Neutrophil (primary cell): ENCODE results near the gene ANXA6.

Experiments used
- H3K27ac ChIP-seq: fragments of 200-600 bp; sonication (generic); 2 replicates; pipeline ENCODE4 v1.5.1; 2016; ENCODE audit warnings: mild to moderate bottlenecking, moderate library complexity
- H3K27me3 ChIP-seq: fragments of 200-600 bp; sonication (generic); 2 replicates; pipeline ENCODE4 v1.6.0; 2016; ENCODE audit warnings: mild to moderate bottlenecking
- H3K36me3 ChIP-seq: fragments of 200-600 bp; sonication (generic); 2 replicates; pipeline ENCODE4 v1.5.1; 2017
- H3K4me1 ChIP-seq, 2 experiments: fragments of 200-600 bp in 1 of 2; sonication (generic) in 1 of 2; 1 replicate in 1 of 2; 2 replicates in 1 of 2; pipeline versions ENCODE4 v1.5.1 to v1.6.1; 2013 to 2016; ENCODE audit warnings: low read depth in 1 of 2, low read length in 1 of 2, mild to moderate bottlenecking in 1 of 2, moderate library complexity in 1 of 2; ENCODE audit not compliant: control insufficient read depth in 1 of 2, insufficient read depth in 1 of 2
- H3K4me3 ChIP-seq, 2 experiments: fragments of 200-600 bp in 1 of 2; sonication (generic) in 1 of 2; 1 replicate in 1 of 2; 2 replicates in 1 of 2; pipeline ENCODE4 v1.5.1; 2013 to 2016; ENCODE audit warnings: low read depth in 1 of 2, low read length in 1 of 2, mild to moderate bottlenecking in 1 of 2, moderate library complexity in 1 of 2
- H3K9me3 ChIP-seq: fragments of 200-600 bp; sonication (generic); 2 replicates; pipeline ENCODE4 v1.5.1; 2016
- CTCF ChIP-seq: fragments of 200-600 bp; sonication (generic); IDR thresholded peaks from 2 replicates; pipeline ENCODE4 v1.5.1; 2016; ENCODE audit warnings: antibody characterized with exemption

ANXA6 gene

GRCh38 chr5:151115272-151115905, 42.2 kb downstream of the ANXA6 start:
- TF ChIP-seq CTCF, result peak; percentile 97
- Histone ChIP-seq H3K4me1 (peaks cover 5 to 16% of the 10 kb centered on the region in 2 experiments), H3K27ac (peak overlapping the region; percentile 55), H3K9me3 (no peaks in the 10 kb centered on the region), H3K27me3 (no peaks in the 10 kb centered on the region), H3K36me3 (peaks cover 54% of the 10 kb centered on the region), H3K4me3 (no peak overlapping the region)

GRCh38 chr5:151113651-151114050, 43.9 kb downstream of the ANXA6 start:
- Histone ChIP-seq H3K4me3 (no peak overlapping the region), H3K4me1 (peaks cover 5 to 16% of the 10 kb centered on the region in 2 experiments), H3K9me3 (no peaks in the 10 kb centered on the region), H3K27ac (peak overlapping the region; percentile 19), H3K27me3 (no peaks in the 10 kb centered on the region), H3K36me3 (peaks cover 53% of the 10 kb centered on the region)
- no peak for TF ChIP-seq CTCF

- Histone ChIP-seq H3K36me3 (peaks cover 53% of the 10 kb centered on the region), H3K9me3 (no peaks in the 10 kb centered on the region), H3K27ac (no peak overlapping the region), H3K4me1 (peaks cover 5 to 16% of the 10 kb centered on the region in 2 experiments), H3K27me3 (no peaks in the 10 kb centered on the region), H3K4me3 (no peak overlapping the region)
- no peak for TF ChIP-seq CTCF
These were observed 46.6 kb downstream of the ANXA6 start for GRCh38 chr5:151110992-151111391.

GRCh38 chr5:151110122-151110681, 47.4 kb downstream of the ANXA6 start:
- no peaks in the 10 kb centered on the region for H3K27me3 ChIP-seq
- H3K36me3 ChIP-seq, result peaks cover 56% of the 10 kb centered on the region
- no peak overlapping the region for H3K4me3 ChIP-seq
- H3K9me3 ChIP-seq, result no peaks in the 10 kb centered on the region
- H3K27ac ChIP-seq, result no peak overlapping the region
- TF ChIP-seq CTCF, result no peak
- H3K4me1 ChIP-seq, result peaks cover 4 to 12% of the 10 kb centered on the region in 2 experiments

GRCh38 chr5:151108566-151108965, 49.0 kb downstream of the ANXA6 start:
- Histone ChIP-seq H3K9me3 (no peaks in the 10 kb centered on the region), H3K27ac (no peak overlapping the region), H3K4me1 (peaks cover 0 to 5% of the 10 kb centered on the region in 2 experiments), H3K4me3 (no peak overlapping the region), H3K36me3 (peaks cover 68% of the 10 kb centered on the region), H3K27me3 (no peaks in the 10 kb centered on the region)
- no peak for TF ChIP-seq CTCF
